Measurements from ENCODE around the gene CELA3A. TPM values are rescaled to one million over a fixed set of nuclear protein-coding genes. Genes with fewer than 3 reads are reported as not detected.

CELA3A gene
- total and polyA plus RNA-seq, 10 donors = 0.45 to 5.2 (median 1.3) TPM; not detected in 4

DNA sequence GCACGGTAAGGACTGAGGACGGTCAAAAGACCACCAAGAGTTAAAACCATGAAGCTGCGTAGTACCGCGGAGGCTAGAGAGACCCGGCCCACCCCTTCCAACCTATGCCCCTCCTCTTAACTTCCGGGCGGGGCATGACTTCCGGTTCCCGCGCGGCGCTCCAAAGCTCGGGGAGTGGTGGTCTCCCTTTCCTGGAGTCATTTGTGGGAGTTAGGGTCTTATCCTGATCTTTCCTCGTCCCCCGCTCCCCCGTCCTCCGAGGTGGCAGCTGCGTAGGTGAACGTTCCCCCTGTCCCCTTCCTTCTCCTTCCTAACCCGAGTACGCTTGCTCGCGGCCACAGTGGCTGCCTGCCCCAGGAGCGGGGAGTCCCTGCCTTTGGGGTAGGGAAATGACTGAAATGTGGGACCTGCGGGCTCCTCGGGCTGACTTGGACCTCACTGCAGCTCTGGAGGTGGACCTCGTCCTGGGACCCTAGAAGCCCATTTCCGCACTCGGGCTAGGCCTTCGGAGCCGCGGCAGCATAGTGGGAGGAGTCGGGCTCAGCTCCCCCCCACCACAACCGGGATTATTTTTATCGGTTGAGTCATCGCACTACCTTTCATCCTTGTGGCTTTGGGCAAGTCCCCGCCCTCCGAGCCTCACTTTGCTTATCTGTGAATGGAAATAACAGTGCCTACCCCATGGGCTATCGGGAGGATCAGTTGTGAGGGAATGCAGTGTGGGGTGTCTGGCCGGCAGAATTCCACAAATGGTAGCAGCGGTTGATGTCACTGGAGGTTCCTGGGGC is 24.1 kb downstream of the CELA3A start:
- 0 to 1% (median 1%) methylated on average over 38 to 42 of the region's 42 CpGs for WGBS, 5 donors
- TF ChIP-seq POLR2AphosphoS5 (IDR thresholded peaks at IDR 0.05) (peak; percentile 88 to 97 (median 90)), POLR2A (IDR thresholded peaks at IDR 0.05) (peak in 1 of 3 donors; percentile 46)
- TF ChIP-seq, protein P1, sequence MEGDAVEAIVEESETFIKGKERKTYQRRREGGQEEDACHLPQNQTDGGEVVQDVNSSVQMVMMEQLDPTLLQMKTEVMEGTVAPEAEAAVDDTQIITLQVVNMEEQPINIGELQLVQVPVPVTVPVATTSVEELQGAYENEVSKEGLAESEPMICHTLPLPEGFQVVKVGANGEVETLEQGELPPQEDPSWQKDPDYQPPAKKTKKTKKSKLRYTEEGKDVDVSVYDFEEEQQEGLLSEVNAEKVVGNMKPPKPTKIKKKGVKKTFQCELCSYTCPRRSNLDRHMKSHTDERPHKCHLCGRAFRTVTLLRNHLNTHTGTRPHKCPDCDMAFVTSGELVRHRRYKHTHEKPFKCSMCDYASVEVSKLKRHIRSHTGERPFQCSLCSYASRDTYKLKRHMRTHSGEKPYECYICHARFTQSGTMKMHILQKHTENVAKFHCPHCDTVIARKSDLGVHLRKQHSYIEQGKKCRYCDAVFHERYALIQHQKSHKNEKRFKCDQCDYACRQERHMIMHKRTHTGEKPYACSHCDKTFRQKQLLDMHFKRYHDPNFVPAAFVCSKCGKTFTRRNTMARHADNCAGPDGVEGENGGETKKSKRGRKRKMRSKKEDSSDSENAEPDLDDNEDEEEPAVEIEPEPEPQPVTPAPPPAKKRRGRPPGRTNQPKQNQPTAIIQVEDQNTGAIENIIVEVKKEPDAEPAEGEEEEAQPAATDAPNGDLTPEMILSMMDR (IDR thresholded peaks at IDR 0.05 in 8 of 11, conservative IDR thresholded peaks at IDR 0.05 in 3 of 11) = no peak

DNA sequence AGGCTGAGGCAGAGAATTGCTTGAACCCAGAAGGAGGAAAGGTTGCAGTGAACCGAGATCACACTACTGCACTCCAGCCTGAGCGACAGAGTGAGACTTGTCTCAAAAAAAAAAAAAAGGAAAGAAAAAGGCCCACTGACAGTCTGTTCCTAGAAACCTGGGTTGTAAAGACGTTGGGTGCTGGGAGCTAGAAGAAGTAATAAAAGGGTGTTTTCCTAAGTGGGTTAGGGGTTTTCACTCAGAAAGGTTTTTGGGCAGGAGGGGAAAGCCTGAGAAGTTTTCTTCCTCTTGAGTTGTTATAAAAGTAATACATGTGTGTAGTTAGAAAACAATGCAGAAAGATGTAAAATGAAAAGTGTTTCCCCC is 25.4 kb downstream of the CELA3A start:
- no peaks in the 10 kb centered on the region for H3K9me3 ChIP-seq
- no peak for DNase-seq
- TF ChIP-seq, protein P1 (IDR thresholded peaks at IDR 0.05 in 8 of 11, conservative IDR thresholded peaks at IDR 0.05 in 3 of 11) = no peak
- TF ChIP-seq POLR2AphosphoS5 (IDR thresholded peaks at IDR 0.05) (no peak), POLR2A (IDR thresholded peaks at IDR 0.05) (no peak)
- intact Hi-C loops (cut with DNase I; ENCODE audit: low total_unique reads) = no loop called here
- H3K4me3 ChIP-seq = no peak overlapping the region
- H3K27me3 ChIP-seq (replicated peaks in 1 of 7) = no peaks in the 10 kb centered on the region
- H3K27ac ChIP-seq = peak overlapping the region in 1 of 8 donors; percentile 98
- peaks cover 0 to 12% (median 0%) of the 10 kb centered on the region in 6 donors for H3K36me3 ChIP-seq
- 49 to 76% (median 68%) methylated on average over 3 of the region's 3 CpGs for WGBS, 5 donors
- peaks cover 0 to 67% (median 36%) of the 10 kb centered on the region in 6 donors for H3K4me1 ChIP-seq

More for the DNA sequence above, 24.1 kb downstream of the CELA3A start:
- H3K4me3 ChIP-seq = peak overlapping the region; percentile 66 to 95 (median 84)
- peak overlapping the region; percentile 97 to 100 (median 99) for H3K27ac ChIP-seq
- DNase-seq = peak; percentile 93
- peaks cover 0 to 5% (median 0%) of the 10 kb centered on the region in 6 donors for H3K36me3 ChIP-seq
- H3K4me1 ChIP-seq = peaks cover 0 to 53% (median 28%) of the 10 kb centered on the region in 6 donors
- no peaks in the 10 kb centered on the region for H3K9me3 ChIP-seq
- intact Hi-C loops (cut with DNase I; ENCODE audit: low total_unique reads) = no loop called here
- no peaks in the 10 kb centered on the region for H3K27me3 ChIP-seq (replicated peaks in 1 of 7)

DNA sequence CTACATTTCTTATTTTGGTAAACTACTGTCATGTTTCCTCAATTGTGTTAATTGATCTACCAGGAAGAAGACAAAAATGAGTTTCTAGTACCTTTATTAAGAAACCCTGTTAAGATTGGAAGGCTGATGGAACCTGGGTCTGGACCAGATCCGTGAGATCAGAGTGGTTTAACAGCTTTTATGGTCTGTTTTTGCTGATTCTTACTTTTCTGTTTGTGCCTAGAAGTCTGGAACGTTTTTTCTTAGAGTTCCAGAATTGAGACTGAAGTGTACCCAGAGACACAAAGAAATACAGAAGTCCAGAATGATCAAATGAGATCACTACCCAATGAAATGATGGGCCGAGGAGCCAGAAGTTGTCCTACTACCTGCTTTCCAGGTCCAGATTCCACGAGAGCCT is 28.6 kb downstream of the CELA3A start:
- H3K27me3 ChIP-seq (replicated peaks in 1 of 7) = no peaks in the 10 kb centered on the region
- DNase-seq = no peak
- no peaks in the 10 kb centered on the region for H3K9me3 ChIP-seq
- H3K4me1 ChIP-seq = peaks cover 0 to 50% (median 19%) of the 10 kb centered on the region in 6 donors
- TF ChIP-seq POLR2AphosphoS5 (IDR thresholded peaks at IDR 0.05) (no peak), POLR2A (IDR thresholded peaks at IDR 0.05) (no peak)
- TF ChIP-seq, protein P1 (IDR thresholded peaks at IDR 0.05 in 8 of 11, conservative IDR thresholded peaks at IDR 0.05 in 3 of 11) = no peak
- H3K27ac ChIP-seq = no peak overlapping the region
- H3K4me3 ChIP-seq = no peak overlapping the region
- intact Hi-C loops (cut with DNase I; ENCODE audit: low total_unique reads) = no loop called here
- WGBS, 5 donors = 85 to 91% (median 87%) methylated on average over 4 of the region's 4 CpGs
- peaks cover 0 to 12% (median 0%) of the 10 kb centered on the region in 6 donors for H3K36me3 ChIP-seq

DNA sequence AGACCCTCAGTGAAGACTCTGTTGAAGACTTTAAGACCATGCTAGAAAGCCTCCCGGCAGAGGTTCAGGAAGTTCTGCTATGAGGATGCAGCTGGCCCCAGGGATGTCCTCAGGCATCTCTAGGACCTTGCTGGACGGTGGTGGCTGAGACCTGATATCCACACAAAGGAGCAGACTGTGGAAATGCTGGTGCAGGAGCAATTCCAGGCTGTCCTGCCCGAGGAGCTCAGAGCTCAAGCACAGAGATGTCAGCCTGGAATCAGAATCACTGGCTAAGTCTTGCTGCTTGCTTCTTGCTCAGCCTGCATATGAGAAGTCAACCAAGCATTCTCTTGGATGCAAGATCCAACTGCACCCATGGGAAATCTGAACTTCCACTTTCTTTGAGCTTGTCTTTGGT is 29.0 kb downstream of the CELA3A start:
- Histone ChIP-seq H3K4me3 (no peak overlapping the region), H3K27ac (no peak overlapping the region), H3K27me3 (replicated peaks in 1 of 7) (no peaks in the 10 kb centered on the region), H3K36me3 (peaks cover 0 to 12% (median 0%) of the 10 kb centered on the region in 6 donors), H3K4me1 (peaks cover 0 to 49% (median 19%) of the 10 kb centered on the region in 6 donors), H3K9me3 (no peaks in the 10 kb centered on the region)
- intact Hi-C loops (cut with DNase I; ENCODE audit: low total_unique reads) = no loop called here
- no peak for DNase-seq
- WGBS, 5 donors = 75 to 92% (median 78%) methylated on average over 2 to 3 of the region's 3 CpGs
- TF ChIP-seq POLR2A (IDR thresholded peaks at IDR 0.05) (no peak), POLR2AphosphoS5 (IDR thresholded peaks at IDR 0.05) (no peak)
- TF ChIP-seq, protein P1 (IDR thresholded peaks at IDR 0.05 in 8 of 11, conservative IDR thresholded peaks at IDR 0.05 in 3 of 11) = no peak

Data from spleen (tissue), 11 donors.